NCI-H1048 (cell line): Measurements from ENCODE around the gene SDK2.

Source experiments
- DNase-seq: peaks from one replicate; lab custom pipeline; 2025; lab: John Stamatoyannopoulos, UW

Gene SDK2

DNA sequence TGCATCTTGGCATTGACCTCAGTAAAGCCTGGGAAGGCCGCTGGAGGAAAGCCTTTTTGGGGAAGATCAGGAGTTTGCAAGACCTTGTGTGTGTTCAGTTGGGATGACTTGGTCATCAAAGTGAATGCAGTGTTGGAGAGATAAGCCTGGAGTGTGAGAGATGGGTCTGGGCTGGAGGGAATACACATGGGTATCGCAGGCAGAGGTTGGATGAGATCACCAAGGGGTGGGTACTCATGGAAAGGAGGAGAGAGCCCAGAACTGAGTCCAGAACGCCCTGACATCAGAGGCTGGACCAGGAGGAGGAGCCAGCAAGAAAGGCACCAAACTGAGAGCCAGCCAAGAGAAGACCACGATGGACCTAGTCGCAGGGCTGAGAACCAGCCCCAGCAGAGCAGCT lies 35.2 kb downstream of the SDK2 start:
- DNase-seq, result no peak

DNA sequence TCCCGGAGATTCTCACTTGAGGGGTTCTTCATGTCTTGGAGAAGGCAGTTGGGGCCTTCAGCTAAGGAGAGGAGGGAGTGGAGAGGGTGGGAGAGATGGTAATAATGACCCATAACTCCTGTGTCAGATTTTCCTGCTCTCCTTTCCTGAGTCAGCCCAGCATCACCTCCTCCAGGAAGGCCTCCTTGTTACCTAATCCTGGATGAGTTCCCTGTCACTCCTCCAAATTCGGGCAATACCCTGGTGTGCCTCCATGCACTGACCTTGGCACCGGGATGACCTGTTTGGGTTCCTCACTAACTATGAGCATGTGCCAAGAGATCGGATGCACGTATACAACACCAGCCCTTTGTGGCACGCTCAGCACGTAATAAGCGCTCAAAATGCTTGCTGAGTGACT lies 38.8 kb downstream of the SDK2 start:
- DNase-seq, result no peak

GRCh38 chr17:73604476-73604875 lies 39.8 kb downstream of the SDK2 start:
- no peak for DNase-seq

DNA sequence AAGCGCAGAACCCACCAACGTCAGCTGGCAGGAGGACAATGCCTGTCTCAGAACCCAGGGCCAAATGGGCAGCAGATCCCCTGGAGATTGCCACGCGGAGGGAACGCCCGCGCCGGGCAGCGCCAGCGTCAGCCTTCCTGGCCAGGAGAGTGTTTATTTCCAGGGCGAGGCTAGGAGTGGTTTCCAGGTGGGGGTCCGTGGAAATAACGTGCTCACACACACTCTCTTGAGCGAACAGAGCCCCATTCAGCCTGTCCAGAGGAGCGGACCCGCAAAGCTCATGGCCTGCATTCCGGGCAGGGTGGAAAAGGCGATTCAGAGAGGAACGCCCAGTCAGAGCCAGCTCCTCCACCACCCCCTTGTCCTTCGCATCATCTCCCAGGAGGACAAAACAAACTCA lies 40.3 kb downstream of the SDK2 start:
- no peak for DNase-seq

DNA sequence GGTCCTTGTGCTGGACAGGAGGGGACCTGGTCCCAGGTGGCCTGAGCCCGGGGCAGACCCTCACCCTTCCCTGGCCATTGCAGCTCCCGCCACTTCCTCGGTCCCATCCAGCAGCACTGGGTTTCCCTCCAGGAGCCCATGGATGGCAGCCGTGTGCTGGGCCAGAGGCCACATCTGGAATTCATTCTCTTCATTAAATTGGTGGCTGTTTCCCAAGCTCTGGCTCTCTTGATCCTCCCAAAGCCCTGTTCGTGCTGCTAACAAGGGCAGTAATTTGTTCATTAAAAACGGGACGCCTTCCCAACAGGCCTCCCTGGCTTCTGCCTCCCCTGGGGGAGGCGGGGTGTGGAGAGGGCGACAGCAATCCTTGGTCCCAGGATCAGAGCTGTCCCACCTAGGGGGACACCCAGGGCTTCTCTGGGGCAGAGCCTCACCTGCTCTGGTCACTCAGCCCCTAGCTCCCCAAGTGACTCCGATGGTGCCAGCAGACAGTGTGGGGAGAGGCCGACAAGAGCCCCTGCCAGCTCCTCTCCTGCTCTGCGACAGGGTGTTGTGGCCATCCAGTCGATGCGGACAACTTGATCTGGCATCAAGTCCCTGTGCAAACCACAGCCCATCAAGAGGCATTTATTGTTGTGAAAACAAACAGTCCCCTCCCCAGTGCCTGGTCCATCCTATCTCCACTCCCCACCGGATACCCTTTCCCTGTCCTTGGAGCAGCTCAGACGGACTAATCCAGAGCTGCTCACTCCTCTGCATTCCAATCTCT lies 44.0 kb downstream of the SDK2 start:
- no peak for DNase-seq

DNA sequence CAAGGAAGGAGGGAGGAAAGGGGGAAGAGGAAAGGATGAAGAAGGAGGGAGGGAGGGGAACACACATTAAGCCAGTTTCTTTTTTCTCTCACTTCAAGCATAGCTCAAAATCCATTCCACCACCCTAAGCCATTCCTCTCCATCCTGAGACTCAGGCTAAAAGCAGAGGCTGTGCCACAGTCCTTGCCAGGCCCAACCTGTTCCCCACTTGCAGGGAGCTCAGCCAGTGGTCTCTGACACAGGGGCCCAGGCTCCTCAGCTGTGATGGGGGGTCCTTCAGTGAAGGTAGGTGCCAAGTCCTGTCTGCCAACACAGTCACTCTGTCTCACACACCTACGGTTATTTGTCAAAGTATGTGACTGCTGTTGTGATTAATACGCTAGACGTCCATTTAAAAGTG lies 44.6 kb downstream of the SDK2 start:
- no peak for DNase-seq

DNA sequence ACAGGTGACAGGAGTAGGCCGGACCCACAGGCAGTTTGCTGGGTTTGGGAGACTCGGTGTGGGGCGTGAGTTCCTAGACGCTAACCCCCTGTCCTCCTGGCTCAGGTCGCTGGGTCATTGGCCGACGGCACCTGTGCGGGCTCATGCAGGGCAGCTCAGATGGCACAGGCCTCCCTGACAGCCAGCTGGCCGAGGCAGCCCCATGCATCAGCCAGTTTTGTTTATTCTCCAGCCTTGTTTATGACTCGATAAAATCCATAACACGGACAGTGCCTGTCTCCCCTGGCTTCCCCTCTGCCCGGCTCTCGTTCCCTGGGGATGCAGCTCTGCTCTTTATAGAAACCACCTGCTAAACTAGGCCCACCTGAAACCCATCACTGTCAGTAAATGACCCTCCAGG lies 46.0 kb downstream of the SDK2 start:
- no peak for DNase-seq

DNA sequence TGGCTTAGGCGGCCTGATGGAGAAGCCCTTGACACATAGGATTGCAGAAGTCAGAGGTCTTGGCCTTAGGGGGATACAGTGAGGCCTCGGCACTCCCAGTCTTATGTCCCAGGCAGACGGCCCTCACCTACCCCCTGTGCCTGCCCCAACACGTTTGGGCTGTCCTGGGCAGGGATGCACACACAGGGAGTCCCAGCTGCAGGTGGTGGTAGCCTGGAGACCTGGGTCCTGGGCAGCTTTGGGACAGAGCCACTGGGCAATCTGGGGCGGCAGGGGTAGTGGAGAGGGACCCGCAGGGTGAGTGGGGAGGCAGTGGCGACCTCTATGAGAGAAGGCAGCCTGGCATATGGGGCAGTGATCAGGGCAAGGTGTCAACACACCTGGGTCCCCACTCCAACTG lies 48.3 kb downstream of the SDK2 start:
- no peak for DNase-seq

- no peak for DNase-seq
Measured at GRCh38 chr17:73595479-73595878, 48.8 kb downstream of the SDK2 start.

DNA sequence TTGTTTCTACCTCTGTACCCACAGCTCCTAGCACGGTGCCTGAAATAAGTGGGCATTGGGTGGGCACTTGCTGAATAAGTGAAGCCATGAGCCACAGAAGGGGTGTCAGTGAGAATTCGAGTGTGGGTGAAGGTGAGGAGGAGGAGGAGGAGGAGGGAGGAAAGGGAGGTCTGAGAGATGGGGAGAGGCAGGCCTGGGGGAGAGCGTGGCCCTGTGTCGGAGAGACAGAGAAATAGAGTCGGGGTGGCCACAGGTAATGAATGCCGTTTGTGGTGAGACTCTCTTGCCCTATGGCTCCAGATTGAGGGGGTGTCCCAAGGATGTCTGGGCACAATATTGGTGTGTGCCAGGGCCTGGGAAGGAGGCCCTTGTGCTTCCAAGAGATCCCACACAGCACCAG lies 49.2 kb downstream of the SDK2 start:
- no peak for DNase-seq

GRCh38 chr17:73594598-73594997 lies 49.6 kb downstream of the SDK2 start:
- no peak for DNase-seq

DNA sequence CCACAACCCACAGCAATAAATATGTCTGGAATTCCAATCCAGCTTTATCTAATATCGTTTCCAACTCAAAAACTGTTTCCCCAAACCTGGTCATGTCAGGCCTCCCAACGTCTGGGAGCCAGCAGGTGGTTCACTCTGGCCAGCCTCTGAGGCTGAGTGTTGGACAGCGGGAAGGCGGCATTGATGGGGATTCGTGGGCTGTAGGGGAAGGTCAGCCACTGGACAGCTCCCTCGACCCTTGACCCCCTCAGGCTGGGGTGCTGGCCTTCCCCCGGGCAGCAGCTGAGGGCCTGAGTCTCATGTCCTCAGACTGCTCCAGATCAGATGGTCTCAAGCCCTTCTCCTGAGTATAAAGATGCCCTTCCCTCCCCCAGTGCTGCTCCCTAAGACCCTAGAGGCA lies 50.2 kb downstream of the SDK2 start:
- no peak for DNase-seq

DNA sequence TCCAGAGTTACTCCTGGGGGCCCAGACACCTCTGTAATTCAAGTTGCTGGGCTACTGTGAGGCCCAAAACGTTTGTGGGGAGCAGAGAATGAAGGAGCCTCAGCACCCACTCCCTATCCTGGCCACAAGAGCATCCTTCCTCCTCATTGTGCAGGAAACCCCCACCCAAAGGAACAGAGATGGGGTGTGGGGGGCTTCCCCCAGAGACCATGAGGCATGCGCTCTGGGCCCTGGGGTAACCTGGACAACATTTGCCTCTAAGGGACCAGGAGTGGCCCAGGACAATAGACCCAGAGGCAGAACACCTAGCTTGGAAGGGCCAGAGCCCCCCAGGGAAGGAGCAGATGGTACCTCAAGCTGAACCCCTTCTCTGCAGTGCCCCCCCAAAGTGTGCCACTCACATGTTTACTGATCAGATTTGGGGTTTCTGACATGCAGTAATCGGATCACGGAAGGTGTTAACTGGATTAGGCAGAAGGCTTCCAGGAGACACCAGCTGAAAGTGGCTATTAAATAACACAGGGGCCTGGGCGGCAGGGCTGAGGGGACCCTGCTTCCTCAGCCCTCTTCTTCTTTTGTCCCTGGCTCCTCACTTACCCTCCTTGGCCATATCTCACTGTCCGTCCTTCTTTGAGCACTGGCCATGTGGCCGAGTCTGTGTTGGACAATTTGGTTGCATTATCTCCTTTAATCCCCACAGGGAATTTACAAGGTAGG lies 50.8 kb downstream of the SDK2 start:
- no peak for DNase-seq

GRCh38 chr17:73592501-73592961 lies 51.7 kb downstream of the SDK2 start:
- no peak for DNase-seq

- DNase-seq, result no peak
Measured at GRCh38 chr17:73592079-73592415, 52.2 kb downstream of the SDK2 start.

DNA sequence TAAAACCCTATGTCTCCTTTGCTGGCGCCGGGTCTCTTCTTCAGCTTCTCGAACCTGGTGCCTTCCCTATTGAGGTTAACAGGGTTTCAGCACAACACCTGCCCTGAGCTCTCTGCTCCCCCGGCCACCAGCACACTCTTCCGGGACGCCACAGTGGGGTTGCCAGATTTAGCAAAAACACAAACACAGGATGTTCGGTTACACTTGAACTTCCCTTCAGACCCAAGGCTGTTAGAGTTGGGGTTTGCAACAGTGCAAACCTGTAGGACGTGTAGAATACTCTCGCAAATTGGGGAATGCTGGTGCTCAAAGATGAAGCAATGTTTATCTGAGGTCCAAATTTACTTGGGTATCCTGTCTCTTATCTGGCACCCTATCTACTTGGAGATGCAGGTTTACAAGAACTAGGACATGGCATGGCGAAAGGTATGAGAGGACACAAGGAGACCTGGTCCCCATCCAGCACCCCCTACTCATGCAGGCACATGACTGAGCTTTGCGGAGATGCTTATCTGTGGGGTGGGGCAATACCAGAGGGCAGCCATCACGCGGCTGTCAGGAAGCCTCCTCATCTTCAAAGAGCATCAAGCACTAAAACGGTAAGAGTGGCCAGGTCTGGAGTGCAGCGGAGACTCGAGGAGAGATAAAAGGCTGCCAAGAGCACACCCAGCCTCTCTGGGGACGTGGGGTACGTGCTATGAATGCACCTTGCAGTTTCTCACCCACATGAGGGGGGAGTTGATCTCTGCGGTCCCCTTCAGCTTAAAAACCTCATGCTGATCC lies 52.8 kb downstream of the SDK2 start:
- DNase-seq, result no peak

DNA sequence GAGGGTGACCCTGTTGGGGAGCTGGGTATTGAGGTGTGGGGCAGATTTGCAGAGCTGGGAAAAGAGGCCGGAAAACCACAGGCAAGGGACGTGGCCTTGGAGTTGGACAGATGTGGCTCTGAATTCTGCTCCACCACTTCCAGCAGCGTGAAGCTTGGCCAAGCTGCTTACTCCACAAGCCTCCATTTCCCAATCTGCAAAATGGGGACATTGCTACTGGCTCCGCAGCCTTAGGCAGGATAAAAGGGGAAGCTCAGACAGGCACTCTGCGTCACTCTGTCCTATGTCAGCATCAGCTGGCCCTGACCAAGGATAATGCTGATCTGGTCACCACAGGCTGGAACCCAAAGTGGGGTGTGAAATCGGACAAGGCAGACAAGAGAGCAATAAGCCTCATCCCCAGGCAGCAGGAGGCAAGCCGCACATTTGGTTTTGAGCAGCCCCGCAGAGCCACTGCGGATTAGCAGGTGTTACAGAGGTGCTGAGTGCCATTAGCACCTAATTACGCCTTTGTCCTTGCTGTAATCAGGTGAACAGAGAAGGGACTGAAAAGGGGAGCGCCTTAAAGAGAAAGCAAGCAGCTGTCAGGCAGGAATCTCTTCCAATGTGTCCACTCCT lies 54.8 kb downstream of the SDK2 start:
- DNase-seq, result no peak

DNA sequence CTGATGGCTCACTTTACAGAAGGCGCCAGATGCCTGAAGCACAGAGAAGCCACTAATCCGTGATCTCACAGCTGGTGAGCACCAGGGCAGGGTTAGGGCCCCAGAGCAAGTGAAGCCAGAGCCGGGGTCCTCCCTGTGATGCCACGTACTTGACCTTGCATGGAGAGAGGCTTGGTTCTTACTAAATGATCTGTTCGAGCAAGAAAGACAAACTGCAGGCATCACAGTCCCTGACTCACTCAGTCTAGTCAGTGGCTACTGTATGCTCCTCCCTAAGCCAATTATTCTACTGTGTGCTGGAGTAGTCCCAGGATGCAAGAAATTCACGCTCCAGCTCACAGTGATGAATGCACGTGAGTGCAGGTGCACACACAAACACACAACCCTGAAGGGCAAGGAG lies 55.4 kb downstream of the SDK2 start:
- no peak for DNase-seq

- DNase-seq, result no peak
Measured at GRCh38 chr17:73588301-73588846, 55.9 kb downstream of the SDK2 start.

DNA sequence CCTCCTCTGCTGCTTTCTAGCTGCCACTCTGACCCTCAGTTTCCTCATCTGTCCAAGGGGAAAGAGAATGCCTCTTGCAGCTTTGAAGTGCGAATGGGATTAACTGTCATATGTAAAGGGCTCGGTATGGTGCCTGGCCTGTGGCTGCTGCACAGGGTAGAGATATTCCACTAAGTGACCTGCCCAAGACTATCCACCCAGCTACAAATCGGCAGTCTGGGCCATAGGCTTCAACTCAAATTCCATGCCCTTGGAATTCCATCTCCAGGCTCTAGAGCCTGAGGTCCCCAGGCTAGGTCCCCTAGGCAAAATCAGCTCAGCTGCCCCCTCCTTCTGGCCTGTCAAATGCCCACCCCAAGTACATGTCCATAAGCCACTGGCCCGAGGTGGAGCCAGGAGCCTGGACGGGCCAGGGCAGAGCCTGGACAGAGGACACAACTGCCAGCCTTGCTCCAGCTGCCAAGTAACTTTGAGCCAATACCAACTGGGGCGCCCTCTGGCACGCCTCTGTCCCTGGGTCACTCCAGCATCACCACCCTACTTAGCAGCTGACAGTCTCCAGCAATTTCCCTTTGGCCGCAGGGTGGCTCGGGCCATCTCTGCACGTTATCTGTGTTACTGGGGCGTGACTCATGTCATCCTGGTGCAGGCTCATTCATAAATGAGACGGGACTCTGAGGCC lies 57.2 kb downstream of the SDK2 start:
- no peak for DNase-seq

DNA sequence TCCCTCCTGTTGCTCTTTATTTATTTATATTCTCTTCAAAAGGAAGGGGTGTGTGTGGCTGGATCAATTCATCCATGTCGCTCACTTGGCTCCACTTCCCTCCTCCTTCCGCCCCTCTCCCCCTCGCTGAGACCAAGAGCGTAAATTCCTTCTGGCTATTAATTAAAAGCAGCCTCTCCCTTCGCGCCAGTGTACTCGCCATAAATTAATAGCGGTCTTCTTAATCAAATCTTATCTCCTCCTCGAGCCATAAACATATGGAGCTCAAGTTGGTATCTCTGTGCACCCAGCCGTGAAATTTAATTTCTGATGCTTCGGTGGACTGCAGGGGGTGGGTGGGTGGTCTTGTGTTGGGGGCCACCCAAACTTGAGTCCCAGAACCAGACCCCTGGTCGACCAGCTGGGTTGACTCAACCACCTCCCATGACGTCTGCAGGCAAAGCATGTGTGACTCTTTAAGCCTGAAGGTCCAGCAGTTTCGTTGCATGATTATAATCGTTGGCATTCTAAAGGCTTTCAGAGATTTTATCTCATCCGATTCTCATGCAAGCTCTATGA lies 57.9 kb downstream of the SDK2 start:
- no peak for DNase-seq
